Uterus (tissue), 2 donors: ENCODE results near the gene TRAPPC14.

ENCODE experiments used
- CTCF ChIP-seq, 4 experiments: fragments of 200-600 bp in 2 of 4; fragments of 450-650 bp in 2 of 4; sonication (generic) in 2 of 4; IDR thresholded peaks; one replicate each; pipeline ENCODE4 v1.5.1; 2016 to 2019; ENCODE audit warnings: antibody characterized with exemption in 4 of 4, mild to moderate bottlenecking in 2 of 4, moderate library complexity in 1 of 4
- POLR2A ChIP-seq, 2 donors: fragments of 450-650 bp; IDR thresholded peaks; one replicate each; pipeline ENCODE4 v1.6.1; 2016; ENCODE audit warnings: antibody characterized with exemption in 2 of 2, mild to moderate bottlenecking in 1 of 2, moderate library complexity in 1 of 2

DNA sequence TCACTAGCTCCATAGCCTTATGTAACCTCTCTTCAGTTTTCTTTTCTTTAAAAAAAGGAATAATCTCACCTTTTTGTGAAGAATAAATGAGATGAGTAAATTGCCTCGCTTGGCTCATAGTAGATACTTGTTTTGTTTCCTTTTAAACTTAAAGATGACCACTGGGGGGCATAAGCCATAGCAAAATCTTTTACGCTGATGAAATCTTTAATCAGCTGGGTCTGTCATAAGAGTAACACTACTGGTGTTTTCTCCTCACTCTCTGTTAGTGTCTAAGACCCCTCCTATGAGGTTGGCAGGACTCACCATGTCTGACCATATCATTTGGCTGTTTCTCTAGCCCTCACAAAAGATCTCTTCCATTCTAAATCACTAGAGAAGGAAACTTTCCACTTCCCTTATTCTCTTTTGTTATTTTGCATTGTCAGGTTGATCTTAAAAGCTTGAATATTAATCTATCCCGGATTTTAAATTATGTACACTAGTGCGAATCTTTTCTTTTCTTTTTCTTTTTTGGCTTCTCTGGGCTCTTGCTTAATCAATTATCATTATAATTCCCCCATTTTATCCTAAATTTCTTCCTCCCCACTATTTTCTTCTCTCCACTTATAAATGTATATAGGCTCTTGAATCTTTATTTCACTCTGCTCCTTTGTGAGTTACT, 31.7 kb upstream of the TRAPPC14 start:
- no peak for TF ChIP-seq POLR2A (IDR thresholded peaks at IDR 0.05)
- peak; percentile 20 to 40 (median 34) for TF ChIP-seq CTCF (IDR thresholded peaks at IDR 0.05)
